ENCODE results near the gene CPNE5. TPM values are rescaled to one million over a fixed set of nuclear protein-coding genes. Genes with fewer than 3 reads are reported as not detected.

Gene CPNE5
- total RNA-seq, 1 donor from 2014 or later = 0.58 TPM

- no peak for TF ChIP-seq CTCF (conservative IDR thresholded peaks at IDR 0.05; ENCODE audit: low read depth, low read length)
- H3K4me3 ChIP-seq (ENCODE audit: low read depth, low read length) = no peak overlapping the region
- DNase-seq (ENCODE audit: low read depth) = no peak
Observed at GRCh38 chr6:36786055-36786675, 53.1 kb downstream of the CPNE5 start.

- H3K4me3 ChIP-seq (ENCODE audit: low read depth, low read length) = no peak overlapping the region
- no peak for TF ChIP-seq CTCF (conservative IDR thresholded peaks at IDR 0.05; ENCODE audit: low read depth, low read length)
- no peak for DNase-seq (ENCODE audit: low read depth)
Observed at GRCh38 chr6:36784376-36784636, 54.9 kb downstream of the CPNE5 start.

GRCh38 chr6:36783603-36784375 is 55.5 kb downstream of the CPNE5 start:
- no peak for TF ChIP-seq CTCF (conservative IDR thresholded peaks at IDR 0.05; ENCODE audit: low read depth, low read length)
- DNase-seq (ENCODE audit: low read depth) = no peak
- no peak overlapping the region for H3K4me3 ChIP-seq (ENCODE audit: low read depth, low read length)

- TF ChIP-seq CTCF (conservative IDR thresholded peaks at IDR 0.05; ENCODE audit: low read depth, low read length) = no peak
Observed at GRCh38 chr6:36781669-36782068, 57.6 kb downstream of the CPNE5 start.

GRCh38 chr6:36780442-36781177 is 58.6 kb downstream of the CPNE5 start:
- no peak for TF ChIP-seq CTCF (conservative IDR thresholded peaks at IDR 0.05; ENCODE audit: low read depth, low read length)
- H3K4me3 ChIP-seq (ENCODE audit: low read depth, low read length) = no peak overlapping the region

More at GRCh38 chr6:36781669-36782068, 57.6 kb downstream of the CPNE5 start:
- no peak overlapping the region for H3K4me3 ChIP-seq (ENCODE audit: low read depth, low read length)
- DNase-seq (ENCODE audit: low read depth) = no peak

GRCh38 chr6:36779227-36779626 is 60.0 kb downstream of the CPNE5 start:
- TF ChIP-seq CTCF (conservative IDR thresholded peaks at IDR 0.05; ENCODE audit: low read depth, low read length) = no peak
- DNase-seq (ENCODE audit: low read depth) = no peak
- H3K4me3 ChIP-seq (ENCODE audit: low read depth, low read length) = no peak overlapping the region

More at GRCh38 chr6:36780442-36781177, 58.6 kb downstream of the CPNE5 start:
- DNase-seq (ENCODE audit: low read depth) = no peak

Measured in epithelial cell of proximal tubule (primary cell).